Neural progenitor cell (in vitro differentiated cells): ENCODE results near the gene STK32B. TPM values are rescaled to one million over a fixed set of nuclear protein-coding genes. Genes with fewer than 3 reads are reported as not detected.

ENCODE experiments used
- DNase-seq: peaks from one replicate; pipeline ENCODE4 v3.0.0-alpha.2; 2016; ENCODE audit warnings: low spot score
- H2AFZ ChIP-seq: fragments of 200-600 bp; sonication (generic); replicated peaks from 2 replicates; pipeline ENCODE4 v1.6.1; 2016; ENCODE audit warnings: antibody characterized with exemption
- H3F3A ChIP-seq: fragments of 200-600 bp; sonication (generic); 2 replicates; pipeline ENCODE4 v1.6.1; 2016; ENCODE audit warnings: antibody characterized with exemption, low read depth
- H3K27ac ChIP-seq: fragments of 200-600 bp; sonication (generic); 2 replicates; pipeline ENCODE4 v1.5.1; 2016; ENCODE audit warnings: mild to moderate bottlenecking
- H3K27me3 ChIP-seq: fragments of 200-600 bp; sonication (generic); 2 replicates; pipeline ENCODE4 v1.6.1; 2016; ENCODE audit warnings: mild to moderate bottlenecking, moderate library complexity
- H3K36me3 ChIP-seq: fragments of 200-600 bp; sonication (generic); 2 replicates; pipeline ENCODE4 v1.5.1; 2016
- H3K4me1 ChIP-seq: fragments of 200-600 bp; sonication (generic); 2 replicates; pipeline ENCODE4 v1.6.1; 2016; ENCODE audit warnings: mixed run types
- H3K4me2 ChIP-seq: fragments of 200-600 bp; sonication (generic); 2 replicates; pipeline ENCODE4 v1.6.1; 2016
- H3K4me3 ChIP-seq: fragments of 200-600 bp; sonication (generic); 2 replicates; pipeline ENCODE4 v1.5.1; 2016
- H3K79me2 ChIP-seq: fragments of 200-600 bp; sonication (generic); 2 replicates; pipeline ENCODE4 v1.6.1; 2016; ENCODE audit warnings: low read depth
- H3K9ac ChIP-seq: fragments of 200-600 bp; sonication (generic); 2 replicates; pipeline ENCODE4 v1.6.1; 2016
- H3K9me3 ChIP-seq: fragments of 200-600 bp; sonication (generic); 2 replicates; pipeline ENCODE4 v1.5.1; 2016; ENCODE audit warnings: low read depth
- H4K20me1 ChIP-seq: fragments of 200-600 bp; sonication (generic); 2 replicates; pipeline ENCODE4 v1.6.1; 2016; ENCODE audit warnings: low read depth
- H3K27ac Mint-ChIP-seq: 3 replicates; pipeline ENCODE4 v1.8.0; 2021; ENCODE audit warnings: mixed read lengths
- H3K27me3 Mint-ChIP-seq: 2 replicates; pipeline ENCODE4 v1.8.0; 2022; ENCODE audit warnings: low read depth, mild to moderate bottlenecking, inconsistent platforms, moderate library complexity, mixed read lengths; ENCODE audit not compliant: insufficient read depth
- H3K36me3 Mint-ChIP-seq: 3 replicates; pipeline ENCODE4 v1.8.0; 2021; ENCODE audit warnings: mixed read lengths
- H3K4me1 Mint-ChIP-seq: 3 replicates; pipeline ENCODE4 v1.8.0; 2021; ENCODE audit warnings: mixed read lengths
- H3K4me3 Mint-ChIP-seq: 3 replicates; pipeline ENCODE4 v1.8.0; 2021; ENCODE audit warnings: mild to moderate bottlenecking, moderate library complexity, mixed read lengths
- H3K9me3 Mint-ChIP-seq: 3 replicates; pipeline ENCODE4 v1.8.0; 2020; ENCODE audit warnings: mixed read lengths
- CTCF ChIP-seq: fragments of 200-600 bp; sonication (generic); IDR thresholded peaks from 2 replicates; pipeline ENCODE4 v1.5.1; 2017; ENCODE audit warnings: antibody characterized with exemption, mild to moderate bottlenecking
- EZH2 ChIP-seq: fragments of 200-600 bp; sonication (generic); IDR thresholded peaks from 2 replicates; pipeline ENCODE4 v1.6.1; 2017; ENCODE audit warnings: antibody characterized with exemption, mild to moderate bottlenecking, moderate library complexity
- EZH2phosphoT487 ChIP-seq: fragments of 200-600 bp; sonication (generic); IDR thresholded peaks from 2 replicates; pipeline ENCODE4 v1.6.1; 2017; ENCODE audit warnings: antibody characterized with exemption
- total RNA-seq: library from RNA; depleted of rRNA; stranded (reverse); fragments of >200 nt; gene quantifications from 2 replicates; pipeline ENCODE4 v1.2.3, GENCODE V29; 2015; ENCODE audit warnings: low replicate concordance

Gene STK32B
- total RNA-seq, 1 donor from 2014 or later: 2.5 TPM

GRCh38 chr4:5541169-5541568 lies 489.9 kb downstream of the STK32B start:
- Mint-ChIP-seq H3K36me3 (no peaks in the 10 kb centered on the region), H3K9me3 (no peaks in the 10 kb centered on the region), H3K27ac (peak overlapping the region; percentile 19), H3K27me3 (no peaks in the 10 kb centered on the region), H3K4me1 (peaks cover 5% of the 10 kb centered on the region), H3K4me3 (no peak overlapping the region)
- Histone ChIP-seq H3K9me3 (no peaks in the 10 kb centered on the region), H3K4me1 (no peaks in the 10 kb centered on the region), H3K4me3 (no peak overlapping the region), H3K9ac (no peak overlapping the region), H3F3A (no peaks in the 10 kb centered on the region), H4K20me1 (no peaks in the 10 kb centered on the region), H3K27ac (no peak overlapping the region), H2AFZ (no peak overlapping the region), H3K36me3 (no peaks in the 10 kb centered on the region), H3K4me2 (no peak overlapping the region), H3K27me3 (no peaks in the 10 kb centered on the region), H3K79me2 (no peaks in the 10 kb centered on the region)
- TF ChIP-seq EZH2phosphoT487 (no peak), EZH2 (no peak), CTCF (no peak)
- no peak for DNase-seq

GRCh38 chr4:5543681-5544080 lies 492.4 kb downstream of the STK32B start:
- Histone ChIP-seq H3K9ac (no peak overlapping the region), H3K27me3 (no peaks in the 10 kb centered on the region), H4K20me1 (no peaks in the 10 kb centered on the region), H3K79me2 (no peaks in the 10 kb centered on the region), H3K4me2 (no peak overlapping the region), H3K27ac (no peak overlapping the region), H3K36me3 (no peaks in the 10 kb centered on the region), H3K9me3 (no peaks in the 10 kb centered on the region), H2AFZ (no peak overlapping the region), H3K4me3 (no peak overlapping the region), H3K4me1 (no peaks in the 10 kb centered on the region), H3F3A (no peaks in the 10 kb centered on the region)
- Mint-ChIP-seq H3K36me3 (no peaks in the 10 kb centered on the region), H3K4me1 (peaks cover 5% of the 10 kb centered on the region), H3K4me3 (no peak overlapping the region), H3K9me3 (no peaks in the 10 kb centered on the region), H3K27ac (no peak overlapping the region), H3K27me3 (no peaks in the 10 kb centered on the region)
- no peak for DNase-seq
- TF ChIP-seq EZH2phosphoT487 (no peak), CTCF (no peak), EZH2 (no peak)

- Histone ChIP-seq H3K4me1 (no peaks in the 10 kb centered on the region), H3F3A (no peaks in the 10 kb centered on the region), H2AFZ (no peak overlapping the region), H3K36me3 (no peaks in the 10 kb centered on the region), H4K20me1 (no peaks in the 10 kb centered on the region), H3K9ac (no peak overlapping the region), H3K27me3 (no peaks in the 10 kb centered on the region), H3K9me3 (no peaks in the 10 kb centered on the region), H3K4me3 (no peak overlapping the region), H3K27ac (no peak overlapping the region), H3K4me2 (no peak overlapping the region), H3K79me2 (no peaks in the 10 kb centered on the region)
- TF ChIP-seq EZH2phosphoT487 (no peak), EZH2 (no peak), CTCF (no peak)
- Mint-ChIP-seq H3K9me3 (peaks cover 2% of the 10 kb centered on the region), H3K4me3 (no peak overlapping the region), H3K27me3 (no peaks in the 10 kb centered on the region), H3K36me3 (no peaks in the 10 kb centered on the region), H3K27ac (no peak overlapping the region), H3K4me1 (peaks cover 5% of the 10 kb centered on the region)
- no peak for DNase-seq
These were observed 493.5 kb downstream of the STK32B start for GRCh38 chr4:5544762-5545161.

GRCh38 chr4:5545271-5545670 lies 494.0 kb downstream of the STK32B start:
- Histone ChIP-seq H3K36me3 (no peaks in the 10 kb centered on the region), H4K20me1 (no peaks in the 10 kb centered on the region), H3K4me2 (no peak overlapping the region), H2AFZ (no peak overlapping the region), H3K4me1 (no peaks in the 10 kb centered on the region), H3K27me3 (no peaks in the 10 kb centered on the region), H3K27ac (no peak overlapping the region), H3K79me2 (no peaks in the 10 kb centered on the region), H3F3A (no peaks in the 10 kb centered on the region), H3K4me3 (no peak overlapping the region), H3K9ac (no peak overlapping the region), H3K9me3 (no peaks in the 10 kb centered on the region)
- Mint-ChIP-seq H3K36me3 (peaks cover 1% of the 10 kb centered on the region), H3K4me3 (no peak overlapping the region), H3K27ac (no peak overlapping the region), H3K27me3 (no peaks in the 10 kb centered on the region), H3K4me1 (peaks cover 5% of the 10 kb centered on the region), H3K9me3 (peaks cover 6% of the 10 kb centered on the region)
- no peak for TF ChIP-seq CTCF
- no peak for TF ChIP-seq EZH2phosphoT487
- TF ChIP-seq EZH2: no peak
- no peak for DNase-seq
